Liver (tissue), 9 donors: ENCODE results near the gene OR6B1. TPM values are rescaled to one million over a fixed set of nuclear protein-coding genes. Genes with fewer than 3 reads are reported as not detected.

Experiments used
- DNase-seq: peaks from one replicate; pipeline ENCODE4 v3.0.0-alpha.2; 2017; ENCODE audit warnings: low spot score
- H3K27ac ChIP-seq, 2 donors: one replicate each; pipeline ENCODE4 v1.7.0; 2013; ENCODE audit warnings: inconsistent platforms in 2 of 2, low read length in 2 of 2, control low read depth in 1 of 2, low read depth in 1 of 2, mild to moderate bottlenecking in 1 of 2
- H3K27me3 ChIP-seq, 4 donors: one replicate each; pipeline versions ENCODE4 v1.6.1 to v1.7.0; 2013; ENCODE audit warnings: low read length in 3 of 4, inconsistent platforms in 1 of 4, mild to moderate bottlenecking in 1 of 4, moderate library complexity in 1 of 4; ENCODE audit not compliant: control insufficient read depth in 4 of 4, insufficient read depth in 4 of 4
- H3K36me3 ChIP-seq, 4 donors: one replicate each; pipeline versions ENCODE4 v1.6.1 to v1.7.0; 2013; ENCODE audit warnings: low read length in 3 of 4, mild to moderate bottlenecking in 3 of 4, low read depth in 1 of 4, moderate library complexity in 1 of 4; ENCODE audit not compliant: control insufficient read depth in 4 of 4, insufficient read depth in 3 of 4
- H3K4me1 ChIP-seq, 4 donors: one replicate each; pipeline versions ENCODE4 v1.6.1 to v1.7.0; 2013; ENCODE audit warnings: low read length in 3 of 4, mild to moderate bottlenecking in 3 of 4, moderate library complexity in 1 of 4; ENCODE audit not compliant: control insufficient read depth in 4 of 4, insufficient read depth in 4 of 4
- H3K4me3 ChIP-seq, 3 donors: one replicate each; pipeline versions ENCODE4 v1.6.1 to v1.7.0; 2013; ENCODE audit warnings: low read length in 3 of 3, control low read depth in 1 of 3, low read depth in 1 of 3, mild to moderate bottlenecking in 1 of 3
- H3K9ac ChIP-seq, 2 donors: one replicate each; pipeline ENCODE4 v1.7.0; 2013; ENCODE audit warnings: low read length in 2 of 2, mild to moderate bottlenecking in 2 of 2, moderate library complexity in 2 of 2, control low read depth in 1 of 2, low read depth in 1 of 2
- H3K9me3 ChIP-seq, 4 donors: one replicate each; pipeline versions ENCODE4 v1.6.1 to v1.7.0; 2013; ENCODE audit warnings: low read length in 3 of 4; ENCODE audit not compliant: control insufficient read depth in 4 of 4
- ATF3 ChIP-seq: IDR thresholded peaks from 2 replicates; pipeline ENCODE4 v1.6.1; 2016; ENCODE audit warnings: antibody characterized with exemption
- CTCF ChIP-seq: fragments of 150-350 bp; IDR thresholded peaks from 2 replicates; pipeline ENCODE4 v1.5.1; 2017; ENCODE audit warnings: improper control_type of control experiment, low read depth, low read length; ENCODE audit not compliant: missing input control
- EGR1 ChIP-seq, 2 donors: IDR thresholded peaks; 2 replicates each; pipeline ENCODE4 v1.6.1; 2016 to 2018; ENCODE audit warnings: antibody characterized with exemption in 2 of 2, low read depth in 2 of 2
- FOXA1 ChIP-seq: IDR thresholded peaks from 2 replicates; pipeline ENCODE4 v1.6.1; 2016; ENCODE audit warnings: antibody characterized with exemption
- FOXA2 ChIP-seq: IDR thresholded peaks from 2 replicates; pipeline ENCODE4 v1.6.1; 2016; ENCODE audit warnings: antibody characterized with exemption
- GABPA ChIP-seq, 2 donors: IDR thresholded peaks in 1 of 2; conservative IDR thresholded peaks in 1 of 2; 2 replicates each; pipeline ENCODE4 v1.6.1; 2016; ENCODE audit warnings: antibody characterized with exemption in 2 of 2, mild to moderate bottlenecking in 1 of 2, moderate library complexity in 1 of 2
- HNF4A ChIP-seq, 2 donors: conservative IDR thresholded peaks; 2 replicates each; pipeline ENCODE4 v1.6.1; 2016; ENCODE audit warnings: antibody characterized with exemption in 2 of 2, mild to moderate bottlenecking in 2 of 2
- HNF4G ChIP-seq: IDR thresholded peaks from 2 replicates; pipeline ENCODE4 v1.6.1; 2016; ENCODE audit warnings: antibody characterized with exemption
- JUND ChIP-seq, 2 donors: IDR thresholded peaks; 2 replicates each; pipeline ENCODE4 v1.6.1; 2016; ENCODE audit warnings: antibody characterized with exemption in 2 of 2
- NR2F2 ChIP-seq: IDR thresholded peaks from 2 replicates; pipeline ENCODE4 v1.6.1; 2016; ENCODE audit warnings: antibody characterized with exemption
- RAD21 ChIP-seq, 2 donors: IDR thresholded peaks; 2 replicates each; pipeline ENCODE4 v1.6.1; 2016; ENCODE audit warnings: antibody characterized with exemption in 2 of 2, mild to moderate bottlenecking in 2 of 2
- REST ChIP-seq: IDR thresholded peaks from 2 replicates; pipeline ENCODE4 v1.6.1; 2016; ENCODE audit warnings: antibody characterized with exemption, mild to moderate bottlenecking
- RXRA ChIP-seq, 2 donors: IDR thresholded peaks; 2 replicates each; pipeline ENCODE4 v1.6.1; 2017 to 2018; ENCODE audit warnings: antibody characterized with exemption in 2 of 2, mild to moderate bottlenecking in 1 of 2
- SP1 ChIP-seq: IDR thresholded peaks from 2 replicates; pipeline ENCODE4 v1.6.1; 2018; ENCODE audit warnings: antibody characterized with exemption, mild to moderate bottlenecking
- TAF1 ChIP-seq: conservative IDR thresholded peaks from 2 replicates; pipeline ENCODE4 v1.6.1; 2016; ENCODE audit warnings: antibody characterized with exemption, mild to moderate bottlenecking
- YY1 ChIP-seq: IDR thresholded peaks from 2 replicates; pipeline ENCODE4 v1.6.1; 2016; ENCODE audit warnings: antibody characterized with exemption, mild to moderate bottlenecking
- WGBS: extraction: QIAGEN DNeasy Blood & Tissue Kit; methylation state at CpG from one replicate; pipeline ENCODE4 v1.1.7; 2013; 5-methylcytosine and 5-hydroxymethylcytosine counted together
- polyA plus RNA-seq, 2 donors: library from polyadenylated mRNA; stranded (reverse) in 1 of 2; unstranded in 1 of 2; fragments of 200-250 nt in 1 of 2; fragments of >200 nt in 1 of 2; fragmentation: Nextera tagmentation in 1 of 2; extraction: Ambion mirVana in 1 of 2; gene quantifications; one replicate each; pipeline versions ENCODE4 v1.2.1 to v1.2.3, GENCODE V29; 2013 to 2015
- total RNA-seq, 2 donors: library from RNA; depleted of rRNA; stranded (reverse); fragments of >200 nt; gene quantifications; one replicate each; pipeline ENCODE4 v1.2.3, GENCODE V29; 2014
- TF ChIP-seq, protein P1 (sequence below): IDR thresholded peaks from 2 replicates; pipeline ENCODE4 v1.6.1; 2016; ENCODE audit warnings: antibody characterized with exemption
- TF ChIP-seq, protein P2 (sequence below): IDR thresholded peaks from 2 replicates; pipeline ENCODE4 v1.6.1; 2016; ENCODE audit warnings: antibody characterized with exemption
- donor health status: healthy.
- donor health status: healthy.
- donor health status: healthy.
- donor health status: healthy.
- donor health status: healthy.

OR6B1 gene
- total and polyA plus RNA-seq, 4 donors, result 0.05 TPM; not detected in 3

- Histone ChIP-seq H3K27me3 (peaks cover 0 to 6% (median 0%) of the 10 kb centered on the region in 4 donors), H3K27ac (no peak overlapping the region), H3K36me3 (no peaks in the 10 kb centered on the region), H3K4me1 (no peaks in the 10 kb centered on the region), H3K9ac (no peak overlapping the region), H3K9me3 (peaks cover 0 to 3% (median 0%) of the 10 kb centered on the region in 4 donors), H3K4me3 (no peak overlapping the region)
- no peak for DNase-seq
- no peak for TF ChIP-seq ATF3
- no peak for TF ChIP-seq YY1
- TF ChIP-seq GABPA (IDR thresholded peaks at IDR 0.05 in 1 of 2, conservative IDR thresholded peaks at IDR 0.05 in 1 of 2), result no peak
- no peak for TF ChIP-seq FOXA2
- no peak for TF ChIP-seq HNF4A (conservative IDR thresholded peaks at IDR 0.05)
- TF ChIP-seq HNF4G, result no peak
- TF ChIP-seq FOXA1, result no peak
- TF ChIP-seq, protein P1, sequence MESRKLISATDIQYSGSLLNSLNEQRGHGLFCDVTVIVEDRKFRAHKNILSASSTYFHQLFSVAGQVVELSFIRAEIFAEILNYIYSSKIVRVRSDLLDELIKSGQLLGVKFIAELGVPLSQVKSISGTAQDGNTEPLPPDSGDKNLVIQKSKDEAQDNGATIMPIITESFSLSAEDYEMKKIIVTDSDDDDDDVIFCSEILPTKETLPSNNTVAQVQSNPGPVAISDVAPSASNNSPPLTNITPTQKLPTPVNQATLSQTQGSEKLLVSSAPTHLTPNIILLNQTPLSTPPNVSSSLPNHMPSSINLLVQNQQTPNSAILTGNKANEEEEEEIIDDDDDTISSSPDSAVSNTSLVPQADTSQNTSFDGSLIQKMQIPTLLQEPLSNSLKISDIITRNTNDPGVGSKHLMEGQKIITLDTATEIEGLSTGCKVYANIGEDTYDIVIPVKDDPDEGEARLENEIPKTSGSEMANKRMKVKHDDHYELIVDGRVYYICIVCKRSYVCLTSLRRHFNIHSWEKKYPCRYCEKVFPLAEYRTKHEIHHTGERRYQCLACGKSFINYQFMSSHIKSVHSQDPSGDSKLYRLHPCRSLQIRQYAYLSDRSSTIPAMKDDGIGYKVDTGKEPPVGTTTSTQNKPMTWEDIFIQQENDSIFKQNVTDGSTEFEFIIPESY, result no peak
- no peak for TF ChIP-seq REST
- no peak for TF ChIP-seq TAF1
- TF ChIP-seq, protein P2, sequence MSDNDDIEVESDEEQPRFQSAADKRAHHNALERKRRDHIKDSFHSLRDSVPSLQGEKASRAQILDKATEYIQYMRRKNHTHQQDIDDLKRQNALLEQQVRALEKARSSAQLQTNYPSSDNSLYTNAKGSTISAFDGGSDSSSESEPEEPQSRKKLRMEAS, result no peak
- TF ChIP-seq JUND (IDR thresholded peaks at IDR 0.05), result no peak
- no peak for TF ChIP-seq CTCF
- TF ChIP-seq SP1, result no peak
- TF ChIP-seq EGR1 (IDR thresholded peaks at IDR 0.05; ENCODE audit: low read depth in 2 of 2), result no peak
- no peak for TF ChIP-seq NR2F2
- TF ChIP-seq RXRA (IDR thresholded peaks at IDR 0.05), result no peak
- no peak for TF ChIP-seq RAD21 (IDR thresholded peaks at IDR 0.05)
- 94% methylated on average over 1 of the region's 1 CpG for WGBS
Measured at GRCh38 chr7:144036302-144036885, 36.3 kb downstream of the OR6B1 start.
